SK-N-SH (cell line): ENCODE data around the gene BEST2. TPM values are rescaled to one million over a fixed set of nuclear protein-coding genes. Genes with fewer than 3 reads are reported as not detected.

ENCODE experiments used
- CTCF ChIA-PET: fragments of 300-600, 350-600 bp; formaldehyde crosslinking; extraction: SDS; loops from one replicate; lab custom pipeline; 2021; lab: Yijun Ruan, JAX
- POLR2A ChIA-PET: fragments of 350-600 bp; sonication (Branson Sonifier 250); formaldehyde crosslinking; extraction: SDS; loops from one replicate; lab custom pipeline; 2020; ENCODE audit warnings: antibody characterized with exemption, inconsistent platforms; lab: Yijun Ruan, JAX
- DNase-seq: peaks from one replicate; pipeline ENCODE4 v3.0.0; 2012
- H2AFZ ChIP-seq: fragments of 200-600 bp; sonication (generic); 2 replicates; pipeline ENCODE4 v1.8.1; 2016; ENCODE audit warnings: antibody characterized with exemption, mild to moderate bottlenecking, low read depth
- H3F3A ChIP-seq: fragments of 200-600 bp; sonication (generic); replicated peaks from 2 replicates; pipeline ENCODE3; 2016; ENCODE audit warnings: antibody characterized with exemption, mild to moderate bottlenecking; ENCODE audit not compliant: insufficient read depth
- H3K27ac ChIP-seq, 2 experiments: fragments of 200-500 bp in 1 of 2; fragments of 200-600 bp in 1 of 2; sonication (Bioruptor generic) in 1 of 2; sonication (generic), shearing (Covaris generic) in 1 of 2; 2 replicates each; pipeline versions ENCODE4 v1.5.1 to v1.6.1; 2014 to 2016; ENCODE audit warnings: low read depth in 2 of 2, inconsistent platforms in 1 of 2, low read length in 1 of 2, mild to moderate bottlenecking in 1 of 2, mixed read lengths in 1 of 2
- H3K27me3 ChIP-seq: fragments of 200-600 bp; sonication (generic), shearing (Covaris generic); 2 replicates; pipeline ENCODE4 v1.6.1; 2016; ENCODE audit warnings: mixed run types; ENCODE audit not compliant: insufficient read depth
- H3K36me3 ChIP-seq, 2 experiments: fragments of 200-500 bp in 1 of 2; fragments of 200-600 bp in 1 of 2; sonication (Bioruptor generic) in 1 of 2; sonication (generic) in 1 of 2; replicated peaks in 1 of 2; 2 replicates each; pipeline versions ENCODE3 to v1.5.1; 2014 to 2016; ENCODE audit warnings: low read length in 1 of 2, mild to moderate bottlenecking in 1 of 2; ENCODE audit not compliant: insufficient read depth in 2 of 2, control insufficient read depth in 1 of 2
- H3K4me1 ChIP-seq, 2 experiments: fragments of 200-500 bp in 1 of 2; fragments of 200-600 bp in 1 of 2; sonication (Bioruptor generic) in 1 of 2; sonication (generic), shearing (Covaris generic) in 1 of 2; 2 replicates each; pipeline versions ENCODE4 v1.5.1 to v1.6.1; 2014 to 2016; ENCODE audit warnings: low read depth in 1 of 2, low read length in 1 of 2, mixed run types in 1 of 2; ENCODE audit not compliant: insufficient read depth in 2 of 2, control insufficient read depth in 1 of 2
- H3K4me2 ChIP-seq: fragments of 200-600 bp; sonication (generic), shearing (Covaris generic); 2 replicates; pipeline ENCODE4 v1.6.1; 2017; ENCODE audit warnings: mixed run types
- H3K4me3 ChIP-seq, 2 experiments: fragments of 200-500 bp in 1 of 2; fragments of 200-600 bp in 1 of 2; sonication (Bioruptor generic) in 1 of 2; sonication (generic), shearing (Covaris generic) in 1 of 2; 2 replicates each; pipeline versions ENCODE4 v1.5.1 to v1.8.1; 2014 to 2016; ENCODE audit warnings: low read depth in 2 of 2, inconsistent platforms in 1 of 2, low read length in 1 of 2, mild to moderate bottlenecking in 1 of 2, mixed read lengths in 1 of 2, moderate library complexity in 1 of 2
- H3K79me2 ChIP-seq: fragments of 200-600 bp; sonication (generic); 2 replicates; pipeline ENCODE4 v1.8.1; 2017; ENCODE audit warnings: mild to moderate bottlenecking; ENCODE audit not compliant: insufficient read depth
- H3K9ac ChIP-seq: fragments of 200-600 bp; sonication (generic); 2 replicates; pipeline ENCODE4 v1.6.1; 2017; ENCODE audit warnings: mixed run types
- H3K9me2 ChIP-seq: fragments of 200-600 bp; sonication (generic); 2 replicates; pipeline ENCODE4 v1.6.1; 2017; ENCODE audit warnings: mixed run types
- H3K9me3 ChIP-seq: fragments of 200-600 bp; sonication (generic); 2 replicates; pipeline ENCODE4 v1.6.1; 2017; ENCODE audit warnings: mixed run types, mild to moderate bottlenecking, moderate library complexity
- H4K20me1 ChIP-seq: fragments of 200-600 bp; sonication (generic); 2 replicates; pipeline ENCODE4 v1.6.1; 2017; ENCODE audit warnings: mild to moderate bottlenecking, mixed run types; ENCODE audit not compliant: insufficient read depth
- ELF1 ChIP-seq: IDR thresholded peaks from 2 replicates; pipeline ENCODE4 v1.4.0; 2012
- EZH2phosphoT487 ChIP-seq: fragments of 200-600 bp; sonication (generic); IDR thresholded peaks from 2 replicates; pipeline ENCODE4 v1.6.1; 2017; ENCODE audit warnings: low read depth, mixed run types, mild to moderate bottlenecking, antibody characterized with exemption, moderate library complexity, borderline replicate concordance
- FOSL2 ChIP-seq: IDR thresholded peaks from 2 replicates; pipeline ENCODE4 v1.4.0; 2012; ENCODE audit warnings: low read depth, mild to moderate bottlenecking, moderate library complexity, borderline replicate concordance
- FOXJ3 ChIP-seq: sonication (generic); formaldehyde crosslinking; IDR thresholded peaks from 2 replicates; pipeline ENCODE4 v1.5.1; 2020; ENCODE audit warnings: mild to moderate bottlenecking, missing genetic modification reagents
- FOXM1 ChIP-seq: IDR thresholded peaks from 2 replicates; pipeline ENCODE4 v1.4.0; 2012; ENCODE audit warnings: low read depth, mild to moderate bottlenecking
- GABPA ChIP-seq: IDR thresholded peaks from 2 replicates; pipeline ENCODE4 v1.4.0; 2012; ENCODE audit warnings: low read depth, mild to moderate bottlenecking
- GATA2 ChIP-seq: sonication (generic); formaldehyde crosslinking; IDR thresholded peaks from 2 replicates; pipeline ENCODE4 v1.5.0; 2020; ENCODE audit warnings: mild to moderate bottlenecking, missing genetic modification reagents
- MXI1 ChIP-seq: IDR thresholded peaks from 2 replicates; pipeline ENCODE4 v1.6.1; 2012; ENCODE audit warnings: mild to moderate bottlenecking, low read depth, low read length, improper control_type of control experiment
- NFIC ChIP-seq: IDR thresholded peaks from 2 replicates; pipeline ENCODE4 v1.4.0; 2012; ENCODE audit warnings: borderline replicate concordance
- NRF1 ChIP-seq: IDR thresholded peaks from 2 replicates; pipeline ENCODE4 v1.6.1; 2012; ENCODE audit warnings: low read depth, mild to moderate bottlenecking, low read length
- RFX5 ChIP-seq: IDR thresholded peaks from 2 replicates; pipeline ENCODE4 v1.6.1; 2012; ENCODE audit warnings: mild to moderate bottlenecking, improper control_type of control experiment, low read length
- RXRA ChIP-seq: IDR thresholded peaks from 2 replicates; pipeline ENCODE4 v1.4.0; 2012; ENCODE audit warnings: low read depth, mild to moderate bottlenecking, borderline replicate concordance
- SMC3 ChIP-seq: IDR thresholded peaks from 2 replicates; pipeline ENCODE4 v1.6.1; 2012; ENCODE audit warnings: low read depth, low read length, improper control_type of control experiment
- TCF12 ChIP-seq: IDR thresholded peaks from 2 replicates; pipeline ENCODE4 v1.4.0; 2012
- TEAD4 ChIP-seq: IDR thresholded peaks from 2 replicates; pipeline ENCODE4 v1.4.0; 2012; ENCODE audit warnings: mild to moderate bottlenecking, borderline replicate concordance; ENCODE audit not compliant: insufficient read depth
- WGBS: methylation state at CpG from one replicate; pipeline ENCODE4 v1.1.6; 2017; ENCODE audit warnings: low lambda C conversion rate; 5-methylcytosine and 5-hydroxymethylcytosine counted together
- polyA plus RNA-seq, 3 experiments: library from polyadenylated mRNA; depleted of rRNA; stranded (reverse); fragments of >200 nt; gene quantifications; 2 replicates each; pipeline ENCODE4 v1.2.3, GENCODE V29; 2012
- TF ChIP-seq, protein P1 (sequence below): fragments of 200-600 bp; sonication (generic); IDR thresholded peaks from 2 replicates; pipeline ENCODE4 v1.6.1; 2017; ENCODE audit warnings: antibody characterized with exemption, mild to moderate bottlenecking, moderate library complexity
- TF ChIP-seq, protein P2 (sequence below): IDR thresholded peaks from 2 replicates; pipeline ENCODE4 v1.6.1; 2012; ENCODE audit warnings: mild to moderate bottlenecking, low read depth, low read length, moderate library complexity
- TF ChIP-seq, protein P3 (sequence below): fragments of 150-350 bp; IDR thresholded peaks from 2 replicates; pipeline ENCODE4 v1.6.1; 2017; ENCODE audit warnings: antibody characterized with exemption, low read length, low read depth, borderline replicate concordance
- TF ChIP-seq, protein P4 (sequence below): IDR thresholded peaks from 2 replicates; pipeline ENCODE4 v1.4.0; 2012; ENCODE audit warnings: low read depth

Gene BEST2
- polyA plus RNA-seq, 1 of the 3 experiments (the other 2 are of a cell fraction) = not detected

DNA sequence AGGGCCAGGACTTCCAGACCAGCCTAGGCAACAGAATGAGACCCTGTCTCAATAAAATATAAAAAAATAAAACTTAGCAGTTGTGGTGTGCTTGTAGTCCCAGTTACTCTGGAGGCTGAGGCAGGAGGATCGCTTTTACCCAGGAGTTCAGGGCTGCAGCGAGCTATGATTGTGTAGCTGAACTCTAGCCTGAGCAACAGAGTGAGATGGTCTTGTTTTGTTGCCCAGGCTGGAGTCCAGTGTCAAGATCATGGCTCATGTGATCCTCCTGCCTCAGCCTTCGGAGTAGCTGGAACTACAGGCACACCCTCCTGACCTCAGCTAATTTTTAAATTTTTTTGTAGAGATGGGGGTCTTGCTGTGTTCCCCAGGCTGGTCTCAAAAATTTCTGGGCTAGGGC, 35.4 kb downstream of the BEST2 start:
- Histone ChIP-seq H3K9ac (no peak overlapping the region), H2AFZ (no peak overlapping the region), H3K27ac (peak overlapping the region; percentile 97 to 98; a peak in 3 of 4 replicates), H3F3A (peaks cover 69% of the 10 kb centered on the region), H3K4me1 (peaks cover 52 to 74% of the 10 kb centered on the region in 2 experiments), H3K79me2 (peaks cover 6% of the 10 kb centered on the region), H3K4me3 (no peak overlapping the region), H3K4me2 (no peak overlapping the region), H4K20me1 (peaks cover 5% of the 10 kb centered on the region), H3K9me2 (no peaks in the 10 kb centered on the region), H3K9me3 (no peaks in the 10 kb centered on the region), H3K27me3 (no peaks in the 10 kb centered on the region), H3K36me3 (no peaks in the 10 kb centered on the region)
- WGBS = 91% methylated on average over 3 of the region's 3 CpGs
- TF ChIP-seq, protein P1, sequence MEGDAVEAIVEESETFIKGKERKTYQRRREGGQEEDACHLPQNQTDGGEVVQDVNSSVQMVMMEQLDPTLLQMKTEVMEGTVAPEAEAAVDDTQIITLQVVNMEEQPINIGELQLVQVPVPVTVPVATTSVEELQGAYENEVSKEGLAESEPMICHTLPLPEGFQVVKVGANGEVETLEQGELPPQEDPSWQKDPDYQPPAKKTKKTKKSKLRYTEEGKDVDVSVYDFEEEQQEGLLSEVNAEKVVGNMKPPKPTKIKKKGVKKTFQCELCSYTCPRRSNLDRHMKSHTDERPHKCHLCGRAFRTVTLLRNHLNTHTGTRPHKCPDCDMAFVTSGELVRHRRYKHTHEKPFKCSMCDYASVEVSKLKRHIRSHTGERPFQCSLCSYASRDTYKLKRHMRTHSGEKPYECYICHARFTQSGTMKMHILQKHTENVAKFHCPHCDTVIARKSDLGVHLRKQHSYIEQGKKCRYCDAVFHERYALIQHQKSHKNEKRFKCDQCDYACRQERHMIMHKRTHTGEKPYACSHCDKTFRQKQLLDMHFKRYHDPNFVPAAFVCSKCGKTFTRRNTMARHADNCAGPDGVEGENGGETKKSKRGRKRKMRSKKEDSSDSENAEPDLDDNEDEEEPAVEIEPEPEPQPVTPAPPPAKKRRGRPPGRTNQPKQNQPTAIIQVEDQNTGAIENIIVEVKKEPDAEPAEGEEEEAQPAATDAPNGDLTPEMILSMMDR = no peak
- TF ChIP-seq RFX5 (no peak), GABPA (no peak)
- CTCF ChIA-PET = interaction anchor here (1.5 to 3.4 kb wide), 3 partner anchors 9 to 61 kb away, joined by 7 to 46 read pairs (median 14); no protein-coding TSS in a partner anchor
- no peak for DNase-seq
- POLR2A ChIA-PET = no interaction called here

DNA sequence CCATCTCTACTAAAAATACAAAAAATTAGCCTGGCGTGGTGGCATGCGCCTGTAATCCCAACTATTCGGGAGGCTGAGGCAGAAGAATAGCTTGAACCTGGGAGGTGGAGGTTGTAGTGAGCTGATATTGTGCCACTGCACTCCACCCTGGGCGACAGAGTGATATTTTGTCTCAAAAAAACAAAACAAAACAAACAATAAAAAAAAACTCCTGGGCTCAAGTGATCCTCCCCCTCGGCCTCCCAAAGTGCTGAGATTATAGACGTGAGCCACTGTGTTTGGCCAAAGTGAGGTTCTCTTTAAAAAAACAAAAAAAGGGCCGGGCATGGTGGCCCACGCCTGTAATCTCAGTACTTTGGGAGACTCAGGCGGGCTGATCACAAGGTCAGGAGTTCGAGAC, 35.9 kb downstream of the BEST2 start:
- Histone ChIP-seq H3K4me3 (no peak overlapping the region), H3F3A (peaks cover 64% of the 10 kb centered on the region), H3K9me3 (no peaks in the 10 kb centered on the region), H3K79me2 (peaks cover 11% of the 10 kb centered on the region), H3K9ac (no peak overlapping the region), H3K27ac (peak overlapping the region; percentile 97 to 98; a peak in 3 of 4 replicates), H3K4me2 (no peak overlapping the region), H3K36me3 (no peaks in the 10 kb centered on the region), H2AFZ (no peak overlapping the region), H4K20me1 (peaks cover 10% of the 10 kb centered on the region), H3K4me1 (peaks cover 48 to 69% of the 10 kb centered on the region in 2 experiments), H3K9me2 (no peaks in the 10 kb centered on the region), H3K27me3 (no peaks in the 10 kb centered on the region)
- no peak for DNase-seq
- TF ChIP-seq MXI1 (no peak), SMC3 (no peak), FOSL2 (no peak), EZH2phosphoT487 (no peak), ELF1 (no peak), TEAD4 (no peak), NFIC (no peak), FOXM1 (no peak), TCF12 (no peak), NRF1 (no peak), GATA2 (CRISPR knock-in tag) (no peak), FOXJ3 (CRISPR knock-in tag) (no peak), RXRA (no peak)
- TF ChIP-seq, protein P2, sequence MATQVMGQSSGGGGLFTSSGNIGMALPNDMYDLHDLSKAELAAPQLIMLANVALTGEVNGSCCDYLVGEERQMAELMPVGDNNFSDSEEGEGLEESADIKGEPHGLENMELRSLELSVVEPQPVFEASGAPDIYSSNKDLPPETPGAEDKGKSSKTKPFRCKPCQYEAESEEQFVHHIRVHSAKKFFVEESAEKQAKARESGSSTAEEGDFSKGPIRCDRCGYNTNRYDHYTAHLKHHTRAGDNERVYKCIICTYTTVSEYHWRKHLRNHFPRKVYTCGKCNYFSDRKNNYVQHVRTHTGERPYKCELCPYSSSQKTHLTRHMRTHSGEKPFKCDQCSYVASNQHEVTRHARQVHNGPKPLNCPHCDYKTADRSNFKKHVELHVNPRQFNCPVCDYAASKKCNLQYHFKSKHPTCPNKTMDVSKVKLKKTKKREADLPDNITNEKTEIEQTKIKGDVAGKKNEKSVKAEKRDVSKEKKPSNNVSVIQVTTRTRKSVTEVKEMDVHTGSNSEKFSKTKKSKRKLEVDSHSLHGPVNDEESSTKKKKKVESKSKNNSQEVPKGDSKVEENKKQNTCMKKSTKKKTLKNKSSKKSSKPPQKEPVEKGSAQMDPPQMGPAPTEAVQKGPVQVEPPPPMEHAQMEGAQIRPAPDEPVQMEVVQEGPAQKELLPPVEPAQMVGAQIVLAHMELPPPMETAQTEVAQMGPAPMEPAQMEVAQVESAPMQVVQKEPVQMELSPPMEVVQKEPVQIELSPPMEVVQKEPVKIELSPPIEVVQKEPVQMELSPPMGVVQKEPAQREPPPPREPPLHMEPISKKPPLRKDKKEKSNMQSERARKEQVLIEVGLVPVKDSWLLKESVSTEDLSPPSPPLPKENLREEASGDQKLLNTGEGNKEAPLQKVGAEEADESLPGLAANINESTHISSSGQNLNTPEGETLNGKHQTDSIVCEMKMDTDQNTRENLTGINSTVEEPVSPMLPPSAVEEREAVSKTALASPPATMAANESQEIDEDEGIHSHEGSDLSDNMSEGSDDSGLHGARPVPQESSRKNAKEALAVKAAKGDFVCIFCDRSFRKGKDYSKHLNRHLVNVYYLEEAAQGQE = no peak
- TF ChIP-seq, protein P3, sequence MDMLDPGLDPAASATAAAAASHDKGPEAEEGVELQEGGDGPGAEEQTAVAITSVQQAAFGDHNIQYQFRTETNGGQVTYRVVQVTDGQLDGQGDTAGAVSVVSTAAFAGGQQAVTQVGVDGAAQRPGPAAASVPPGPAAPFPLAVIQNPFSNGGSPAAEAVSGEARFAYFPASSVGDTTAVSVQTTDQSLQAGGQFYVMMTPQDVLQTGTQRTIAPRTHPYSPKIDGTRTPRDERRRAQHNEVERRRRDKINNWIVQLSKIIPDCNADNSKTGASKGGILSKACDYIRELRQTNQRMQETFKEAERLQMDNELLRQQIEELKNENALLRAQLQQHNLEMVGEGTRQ = no peak
- TF ChIP-seq, protein P4, sequence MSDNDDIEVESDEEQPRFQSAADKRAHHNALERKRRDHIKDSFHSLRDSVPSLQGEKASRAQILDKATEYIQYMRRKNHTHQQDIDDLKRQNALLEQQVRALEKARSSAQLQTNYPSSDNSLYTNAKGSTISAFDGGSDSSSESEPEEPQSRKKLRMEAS = no peak
- ChIA-PET CTCF (interaction anchor here (1.3 to 3.4 kb wide), 4 partner anchors 8 to 60 kb away, joined by 3 to 46 read pairs (median 10); no protein-coding TSS in a partner anchor), POLR2A (no interaction called here)
- WGBS = 94% methylated on average over 9 of the region's 10 CpGs
